Measurements from ENCODE around the gene NVL.

NVL gene

DNA sequence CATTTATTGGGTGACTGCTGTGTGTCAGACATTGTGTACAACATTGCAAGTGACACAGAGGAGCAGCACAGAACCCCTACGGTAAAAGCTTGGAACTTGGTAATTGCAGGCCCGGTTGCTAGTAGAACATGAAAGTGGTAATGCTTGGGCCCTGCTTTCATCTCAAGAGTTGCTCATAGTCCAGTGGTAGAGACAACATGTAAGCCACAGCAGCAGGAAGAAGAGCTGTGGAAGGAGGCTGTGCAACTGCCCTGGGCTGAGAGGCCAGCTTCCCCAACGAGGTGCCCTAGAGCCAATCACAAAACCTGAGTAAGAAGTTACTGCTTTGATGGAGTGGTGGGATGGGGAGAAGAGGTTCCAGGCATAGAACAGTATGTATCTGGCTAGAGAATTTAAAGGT is 45.1 kb upstream of the NVL start:
- TF ChIP-seq CSDC2 (CRISPR knock-in tag; IDR thresholded peaks at IDR 0.05) (no peak), ARNTL (CRISPR knock-in tag; IDR thresholded peaks at IDR 0.05; ENCODE audit: borderline replicate concordance, low read depth) (no peak), GLIS3 (CRISPR knock-in tag; IDR thresholded peaks at IDR 0.05) (no peak), PATZ1 (CRISPR knock-in tag; IDR thresholded peaks at IDR 0.05; ENCODE audit: borderline replicate concordance) (no peak)
- ATAC-seq = no peak

DNA sequence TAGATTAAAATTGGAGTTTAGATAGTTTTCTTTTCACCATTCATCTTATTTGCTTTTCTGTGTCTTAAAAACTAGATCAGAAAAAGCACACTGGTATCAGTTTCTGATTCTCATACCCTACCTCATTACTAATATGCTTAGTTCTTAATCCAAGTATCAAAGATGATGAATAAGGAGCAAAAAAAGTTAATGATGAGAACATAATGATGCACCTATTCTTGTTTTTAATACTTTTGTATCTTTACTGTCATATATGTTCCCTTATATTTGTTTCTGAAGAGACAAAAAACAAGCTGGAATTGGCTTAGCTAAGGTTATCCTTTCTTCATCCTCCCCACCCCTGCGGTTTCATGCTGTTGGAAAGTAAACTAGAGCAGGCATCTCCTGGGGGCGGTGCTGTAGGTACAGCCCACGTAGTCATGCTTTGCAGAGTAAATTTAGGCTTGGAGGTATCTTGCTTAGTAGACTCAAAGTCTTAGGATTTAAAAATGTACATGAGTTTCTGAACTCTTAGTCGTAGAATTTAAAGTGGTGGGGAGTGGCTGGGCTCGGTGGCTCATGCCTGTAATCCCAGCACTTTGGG is 43.1 kb upstream of the NVL start:
- TF ChIP-seq BACH2 (CRISPR knock-in tag; IDR thresholded peaks at IDR 0.05; ENCODE audit: borderline replicate concordance) (no peak), CSDC2 (CRISPR knock-in tag; IDR thresholded peaks at IDR 0.05) (no peak), ZFP30 (CRISPR knock-in tag; IDR thresholded peaks at IDR 0.05) (no peak), POU6F1 (CRISPR knock-in tag; IDR thresholded peaks at IDR 0.05; ENCODE audit: borderline replicate concordance, low read depth) (no peak), TCF4 (CRISPR knock-in tag; IDR thresholded peaks at IDR 0.05; ENCODE audit: borderline replicate concordance) (no peak), ISL1 (CRISPR knock-in tag; IDR thresholded peaks at IDR 0.05) (no peak), ZNF565 (CRISPR knock-in tag; conservative IDR thresholded peaks at IDR 0.05; ENCODE audit: low read depth) (no peak), ZFP3 (CRISPR knock-in tag; IDR thresholded peaks at IDR 0.05) (no peak), CSRNP3 (CRISPR knock-in tag; IDR thresholded peaks at IDR 0.05) (no peak), CREB5 (CRISPR knock-in tag; IDR thresholded peaks at IDR 0.05; ENCODE audit: low read depth) (no peak), RARB (CRISPR knock-in tag; IDR thresholded peaks at IDR 0.05) (no peak)
- TF ChIP-seq, protein P1, sequence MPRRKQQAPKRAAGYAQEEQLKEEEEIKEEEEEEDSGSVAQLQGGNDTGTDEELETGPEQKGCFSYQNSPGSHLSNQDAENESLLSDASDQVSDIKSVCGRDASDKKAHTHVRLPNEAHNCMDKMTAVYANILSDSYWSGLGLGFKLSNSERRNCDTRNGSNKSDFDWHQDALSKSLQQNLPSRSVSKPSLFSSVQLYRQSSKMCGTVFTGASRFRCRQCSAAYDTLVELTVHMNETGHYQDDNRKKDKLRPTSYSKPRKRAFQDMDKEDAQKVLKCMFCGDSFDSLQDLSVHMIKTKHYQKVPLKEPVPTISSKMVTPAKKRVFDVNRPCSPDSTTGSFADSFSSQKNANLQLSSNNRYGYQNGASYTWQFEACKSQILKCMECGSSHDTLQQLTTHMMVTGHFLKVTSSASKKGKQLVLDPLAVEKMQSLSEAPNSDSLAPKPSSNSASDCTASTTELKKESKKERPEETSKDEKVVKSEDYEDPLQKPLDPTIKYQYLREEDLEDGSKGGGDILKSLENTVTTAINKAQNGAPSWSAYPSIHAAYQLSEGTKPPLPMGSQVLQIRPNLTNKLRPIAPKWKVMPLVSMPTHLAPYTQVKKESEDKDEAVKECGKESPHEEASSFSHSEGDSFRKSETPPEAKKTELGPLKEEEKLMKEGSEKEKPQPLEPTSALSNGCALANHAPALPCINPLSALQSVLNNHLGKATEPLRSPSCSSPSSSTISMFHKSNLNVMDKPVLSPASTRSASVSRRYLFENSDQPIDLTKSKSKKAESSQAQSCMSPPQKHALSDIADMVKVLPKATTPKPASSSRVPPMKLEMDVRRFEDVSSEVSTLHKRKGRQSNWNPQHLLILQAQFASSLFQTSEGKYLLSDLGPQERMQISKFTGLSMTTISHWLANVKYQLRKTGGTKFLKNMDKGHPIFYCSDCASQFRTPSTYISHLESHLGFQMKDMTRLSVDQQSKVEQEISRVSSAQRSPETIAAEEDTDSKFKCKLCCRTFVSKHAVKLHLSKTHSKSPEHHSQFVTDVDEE (CRISPR knock-in tag; IDR thresholded peaks at IDR 0.05) = no peak
- ATAC-seq = no peak

- ATAC-seq = peak; percentile 51; the same call in 2 of the 3 replicates
- TF ChIP-seq, protein P1 (CRISPR knock-in tag; IDR thresholded peaks at IDR 0.05) = no peak
These were observed 38.4 kb upstream of the NVL start for GRCh38 chr1:224368409-224368808.
